Measurements from ENCODE around the gene LYRM4. TPM values are rescaled to one million over a fixed set of nuclear protein-coding genes. Genes with fewer than 3 reads are reported as not detected.

The LYRM4 gene
- total RNA-seq = 17.3 and 18.8 TPM in 2 replicates

GRCh38 chr6:5260661-5261544 is at the start of gene LYRM4, which contains the start of gene FARS2:
TSS of gene LYRM4 (minus strand) at chr6:5260950. CDS start at chr6:5260733, 217 bp downstream.
TSS of gene FARS2 (plus strand) at chr6:5261513.

GRCh38 chr6:5084781-5085647 is 175.7 kb downstream of the LYRM4 start, which contains the start of gene PPP1R3G:
TSS of gene PPP1R3G (plus strand) at chr6:5085341. CDS start at chr6:5085486, 145 bp downstream.

Small RNA genes within 50 kb of the gene (small RNA-seq; reads per million reads assigned to genes)
- gene MIR3691 = 0.70 reads per million, percentile 4 among the genes with 10 or more reads in this experiment

Other genes starting within 250 kb of the LYRM4 start
- gene PPP1R3G, start 175.6 kb downstream of the LYRM4 start, total RNA-seq = 0.36 and 0.40 TPM in 2 replicates
- gene FARS2, start 563 bp upstream of the LYRM4 start, total RNA-seq = 24.6 and 27.2 TPM in 2 replicates

Data from thoracic aorta endothelial cell (primary cell).